Left renal cortex interstitium (tissue), 4 donors: Measurements from ENCODE around the gene MYL4. TPM values are rescaled to one million over a fixed set of nuclear protein-coding genes. Genes with fewer than 3 reads are reported as not detected.
"Not testable (repeated sequence)": the region's sequence is repeated elsewhere in the genome, so short reads cannot be mapped to it uniquely, and the experiment has no call there.

Experiments
- DNase-seq, 4 donors: peaks; one replicate each; pipeline ENCODE4 v3.0.0-alpha.2; 2013; ENCODE audit warnings: low read depth in 4 of 4, low spot score in 2 of 4, missing footprints in 1 of 4
- polyA plus RNA-seq, 4 donors: library from polyadenylated mRNA; unstranded; fragments of 120-200 nt; gene quantifications; one replicate each; pipeline ENCODE4 v1.2.1, GENCODE V29; 2013; ENCODE audit not compliant: insufficient read length in 4 of 4

MYL4 gene
- polyA plus RNA-seq, 4 donors, result 3.4 to 6.1 (median 3.9) TPM

- DNase-seq, result no peak
Measured at GRCh38 chr17:47219621-47220475, 10.7 kb downstream of the MYL4 start.

GRCh38 chr17:47220531-47220999 lies 11.4 kb downstream of the MYL4 start:
- DNase-seq, result no peak

GRCh38 chr17:47221154-47221553 lies 12.0 kb downstream of the MYL4 start:
- no peak for DNase-seq

- no peak for DNase-seq
Measured at GRCh38 chr17:47222047-47222446, 12.9 kb downstream of the MYL4 start.

- no peak for DNase-seq
Measured at GRCh38 chr17:47223007-47223406, 13.9 kb downstream of the MYL4 start.

- DNase-seq, result no peak
Measured at GRCh38 chr17:47223460-47223859, 14.3 kb downstream of the MYL4 start.

GRCh38 chr17:47224077-47224476 lies 14.9 kb downstream of the MYL4 start:
- not testable (repeated sequence) for DNase-seq

GRCh38 chr17:47224966-47225365 lies 15.8 kb downstream of the MYL4 start:
- no peak for DNase-seq

- no peak for DNase-seq
Measured at GRCh38 chr17:47225436-47225858, 16.3 kb downstream of the MYL4 start.

GRCh38 chr17:47225911-47226688 lies 17.0 kb downstream of the MYL4 start:
- DNase-seq, result no peak

- DNase-seq, result no peak
Measured at GRCh38 chr17:47227862-47228261, 18.7 kb downstream of the MYL4 start.

- DNase-seq, result peak in 1 of 4 donors; percentile 78
Measured at GRCh38 chr17:47229535-47230443, 20.6 kb downstream of the MYL4 start.

- no peak for DNase-seq
Measured at GRCh38 chr17:47230864-47231263, 21.7 kb downstream of the MYL4 start.

GRCh38 chr17:47231334-47231733 lies 22.2 kb downstream of the MYL4 start:
- no peak for DNase-seq

GRCh38 chr17:47231866-47232265 lies 22.7 kb downstream of the MYL4 start:
- no peak for DNase-seq

GRCh38 chr17:47232465-47232864 lies 23.3 kb downstream of the MYL4 start:
- DNase-seq, result no peak

GRCh38 chr17:47235506-47235905 lies 26.4 kb downstream of the MYL4 start:
- no peak for DNase-seq

- DNase-seq, result no peak
Measured at GRCh38 chr17:47235923-47236322, 26.8 kb downstream of the MYL4 start.

- DNase-seq, result no peak
Measured at GRCh38 chr17:47237841-47238240, 28.7 kb downstream of the MYL4 start.

GRCh38 chr17:47238321-47239010 lies 29.3 kb downstream of the MYL4 start:
- DNase-seq, result no peak
